NCI-H2196 (cell line): ENCODE results near the gene SRP72.
"Not testable (repeated sequence)": the region's sequence is repeated elsewhere in the genome, so short reads cannot be mapped to it uniquely, and the experiment has no call there.

Source experiments
- DNase-seq: peaks from one replicate; lab custom pipeline; 2025; ENCODE audit not compliant: unreplicated experiment; lab: John Stamatoyannopoulos, UW

The SRP72 gene

GRCh38 chr4:56465599-56466295, 1.7 kb upstream of the SRP72 start:
- DNase-seq, result no peak

GRCh38 chr4:56466296-56466761, 1.1 kb upstream of the SRP72 start:
- not testable (repeated sequence) for DNase-seq

GRCh38 chr4:56466910-56467283, 520 bp upstream of the SRP72 start:
- DNase-seq, result no peak

- DNase-seq, result no peak
These were observed 643 bp downstream of the SRP72 start for GRCh38 chr4:56468097-56468422.

GRCh38 chr4:56469489-56470210, 2.2 kb downstream of the SRP72 start:
- no peak for DNase-seq

- DNase-seq, result no peak
These were observed 8.5 kb downstream of the SRP72 start for GRCh38 chr4:56475917-56476316.

- DNase-seq, result no peak
These were observed 9.8 kb downstream of the SRP72 start for GRCh38 chr4:56477192-56477702.

- DNase-seq, result no peak
These were observed 13.3 kb downstream of the SRP72 start for GRCh38 chr4:56480691-56481090.

- DNase-seq, result no peak
These were observed 28.8 kb downstream of the SRP72 start for GRCh38 chr4:56496241-56496640.

GRCh38 chr4:56505269-56506130, 38.1 kb downstream of the SRP72 start, which contains the start of gene ARL9:
ARL9 (plus strand) TSS chr4:56505791; CDS start chr4:56505863, 72 bp downstream.
- DNase-seq, result no peak

GRCh38 chr4:56511098-56511497, 43.7 kb downstream of the SRP72 start:
- no peak for DNase-seq

GRCh38 chr4:56512166-56512565, 44.7 kb downstream of the SRP72 start:
- no peak for DNase-seq

- DNase-seq, result no peak
These were observed 46.1 kb downstream of the SRP72 start for GRCh38 chr4:56513517-56513916.

GRCh38 chr4:56530269-56531148, 63.1 kb downstream of the SRP72 start:
- no peak for DNase-seq

- DNase-seq, result no peak
These were observed 63.8 kb downstream of the SRP72 start for GRCh38 chr4:56531149-56531770.

GRCh38 chr4:56531823-56532222, 64.4 kb downstream of the SRP72 start:
- no peak for DNase-seq

GRCh38 chr4:56532239-56532638, 64.8 kb downstream of the SRP72 start:
- no peak for DNase-seq

GRCh38 chr4:56535915-56536314, 68.5 kb downstream of the SRP72 start:
- DNase-seq, result no peak

GRCh38 chr4:56537147-56537546, 69.7 kb downstream of the SRP72 start:
- no peak for DNase-seq

GRCh38 chr4:56540826-56541225, 73.4 kb downstream of the SRP72 start:
- DNase-seq, result no peak
